ENCODE measurements around the gene MRPS9.

DNA sequence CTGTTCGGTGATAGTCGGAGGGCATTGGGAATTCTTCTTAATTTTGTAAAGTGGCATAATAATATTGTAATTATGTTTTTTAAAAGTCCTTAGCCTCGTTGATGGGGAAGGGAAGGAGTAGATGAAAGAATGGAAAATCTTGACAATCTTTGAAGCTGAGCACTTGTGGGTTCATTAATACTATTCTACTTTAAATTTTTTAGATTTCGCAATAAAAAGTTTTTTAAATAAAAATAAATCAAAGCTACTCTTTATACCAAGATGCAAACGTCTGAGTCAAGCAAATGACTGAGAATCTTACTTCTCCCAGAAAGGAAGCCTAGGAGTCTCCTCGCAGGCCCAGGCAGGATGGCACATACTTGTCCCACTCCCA is 105.2 kb downstream of the MRPS9 start:
- TF ChIP-seq, protein P1, sequence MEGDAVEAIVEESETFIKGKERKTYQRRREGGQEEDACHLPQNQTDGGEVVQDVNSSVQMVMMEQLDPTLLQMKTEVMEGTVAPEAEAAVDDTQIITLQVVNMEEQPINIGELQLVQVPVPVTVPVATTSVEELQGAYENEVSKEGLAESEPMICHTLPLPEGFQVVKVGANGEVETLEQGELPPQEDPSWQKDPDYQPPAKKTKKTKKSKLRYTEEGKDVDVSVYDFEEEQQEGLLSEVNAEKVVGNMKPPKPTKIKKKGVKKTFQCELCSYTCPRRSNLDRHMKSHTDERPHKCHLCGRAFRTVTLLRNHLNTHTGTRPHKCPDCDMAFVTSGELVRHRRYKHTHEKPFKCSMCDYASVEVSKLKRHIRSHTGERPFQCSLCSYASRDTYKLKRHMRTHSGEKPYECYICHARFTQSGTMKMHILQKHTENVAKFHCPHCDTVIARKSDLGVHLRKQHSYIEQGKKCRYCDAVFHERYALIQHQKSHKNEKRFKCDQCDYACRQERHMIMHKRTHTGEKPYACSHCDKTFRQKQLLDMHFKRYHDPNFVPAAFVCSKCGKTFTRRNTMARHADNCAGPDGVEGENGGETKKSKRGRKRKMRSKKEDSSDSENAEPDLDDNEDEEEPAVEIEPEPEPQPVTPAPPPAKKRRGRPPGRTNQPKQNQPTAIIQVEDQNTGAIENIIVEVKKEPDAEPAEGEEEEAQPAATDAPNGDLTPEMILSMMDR (optimal IDR thresholded peaks at IDR 0.05 in 1 of 3, IDR thresholded peaks at IDR 0.05 in 1 of 3, conservative IDR thresholded peaks at IDR 0.05 in 1 of 3; ENCODE audit: extremely low read depth in 1 of 3, insufficient read depth in 2 of 3, low read length in 3 of 3) = no peak
- no peak for TF ChIP-seq EZH2 (IDR thresholded peaks at IDR 0.05; ENCODE audit: low read length)
